ENCODE data around the gene MRPL38. TPM values are rescaled to one million over a fixed set of nuclear protein-coding genes. Genes with fewer than 3 reads are reported as not detected.

The MRPL38 gene
- total RNA-seq, 4 donors from 2014 or later, result 41.7 to 113 (median 50.2) TPM

GRCh38 chr17:75899767-75900468 lies 4.8 kb downstream of the MRPL38 start:
- no peak overlapping the region for H3K27ac ChIP-seq
- no peak overlapping the region for H3K4me3 ChIP-seq
- no peak for DNase-seq (ENCODE audit: low spot score in 2 of 2)
- TF ChIP-seq CTCF (IDR thresholded peaks at IDR 0.05) (no peak), POLR2A (IDR thresholded peaks at IDR 0.05) (no peak), POLR2AphosphoS5 (IDR thresholded peaks at IDR 0.05) (no peak), EP300 (IDR thresholded peaks at IDR 0.05) (no peak)
- H3K4me1 ChIP-seq, result peaks cover 36% of the 10 kb centered on the region
- no peaks in the 10 kb centered on the region for H3K9me3 ChIP-seq
- 91% methylated on average over 13 of the region's 23 CpGs for WGBS
- H3K27me3 ChIP-seq, result no peaks in the 10 kb centered on the region
- H3K36me3 ChIP-seq, result peaks cover 45% of the 10 kb centered on the region

GRCh38 chr17:75899353-75899752 lies 5.3 kb downstream of the MRPL38 start:
- Histone ChIP-seq H3K9me3 (no peaks in the 10 kb centered on the region), H3K36me3 (peaks cover 45% of the 10 kb centered on the region), H3K27me3 (no peaks in the 10 kb centered on the region), H3K4me3 (no peak overlapping the region), H3K27ac (no peak overlapping the region), H3K4me1 (peaks cover 41% of the 10 kb centered on the region)
- TF ChIP-seq EP300 (IDR thresholded peaks at IDR 0.05) (no peak), POLR2A (IDR thresholded peaks at IDR 0.05) (no peak), POLR2AphosphoS5 (IDR thresholded peaks at IDR 0.05) (no peak), CTCF (IDR thresholded peaks at IDR 0.05) (no peak)
- WGBS, result 89% methylated on average over 13 of the region's 13 CpGs
- no peak for DNase-seq (ENCODE audit: low spot score in 2 of 2)

- peaks cover 45% of the 10 kb centered on the region for H3K36me3 ChIP-seq
- 94% methylated on average over 12 of the region's 16 CpGs for WGBS
- no peak overlapping the region for H3K27ac ChIP-seq
- TF ChIP-seq EP300 (IDR thresholded peaks at IDR 0.05), result no peak
- no peak for TF ChIP-seq POLR2A (IDR thresholded peaks at IDR 0.05)
- no peak for TF ChIP-seq CTCF (IDR thresholded peaks at IDR 0.05)
- TF ChIP-seq POLR2AphosphoS5 (IDR thresholded peaks at IDR 0.05), result no peak
- no peaks in the 10 kb centered on the region for H3K9me3 ChIP-seq
- H3K27me3 ChIP-seq, result no peaks in the 10 kb centered on the region
- DNase-seq (ENCODE audit: low spot score in 2 of 2), result no peak
- H3K4me3 ChIP-seq, result no peak overlapping the region
- H3K4me1 ChIP-seq, result peaks cover 41% of the 10 kb centered on the region
These were observed 5.9 kb downstream of the MRPL38 start for GRCh38 chr17:75898791-75899190.

- Histone ChIP-seq H3K27ac (no peak overlapping the region), H3K4me3 (no peak overlapping the region), H3K36me3 (peaks cover 45% of the 10 kb centered on the region), H3K27me3 (no peaks in the 10 kb centered on the region), H3K9me3 (no peaks in the 10 kb centered on the region), H3K4me1 (peaks cover 43% of the 10 kb centered on the region)
- TF ChIP-seq POLR2AphosphoS5 (IDR thresholded peaks at IDR 0.05), result no peak
- TF ChIP-seq POLR2A (IDR thresholded peaks at IDR 0.05), result no peak
- no peak for TF ChIP-seq CTCF (IDR thresholded peaks at IDR 0.05)
- no peak for TF ChIP-seq EP300 (IDR thresholded peaks at IDR 0.05)
- no peak for DNase-seq (ENCODE audit: low spot score in 2 of 2)
- 71% methylated on average over 8 of the region's 8 CpGs for WGBS
These were observed 6.6 kb downstream of the MRPL38 start for GRCh38 chr17:75898065-75898464.

- no peak for TF ChIP-seq EP300 (IDR thresholded peaks at IDR 0.05)
- no peak for TF ChIP-seq POLR2A (IDR thresholded peaks at IDR 0.05)
- no peak for TF ChIP-seq POLR2AphosphoS5 (IDR thresholded peaks at IDR 0.05)
- no peak for TF ChIP-seq CTCF (IDR thresholded peaks at IDR 0.05)
- Histone ChIP-seq H3K27me3 (no peaks in the 10 kb centered on the region), H3K36me3 (peaks cover 48% of the 10 kb centered on the region), H3K27ac (peak overlapping the region; percentile 88), H3K4me3 (peak overlapping the region; percentile 58), H3K9me3 (no peaks in the 10 kb centered on the region), H3K4me1 (peaks cover 43% of the 10 kb centered on the region)
- DNase-seq (ENCODE audit: low spot score in 2 of 2), result no peak
- WGBS, result 54% methylated on average over 19 of the region's 37 CpGs
These were observed 7.3 kb downstream of the MRPL38 start for GRCh38 chr17:75897160-75898019.

Data from suprapubic skin (tissue), 4 donors.